ENCODE measurements around the gene ARSG.

DNA sequence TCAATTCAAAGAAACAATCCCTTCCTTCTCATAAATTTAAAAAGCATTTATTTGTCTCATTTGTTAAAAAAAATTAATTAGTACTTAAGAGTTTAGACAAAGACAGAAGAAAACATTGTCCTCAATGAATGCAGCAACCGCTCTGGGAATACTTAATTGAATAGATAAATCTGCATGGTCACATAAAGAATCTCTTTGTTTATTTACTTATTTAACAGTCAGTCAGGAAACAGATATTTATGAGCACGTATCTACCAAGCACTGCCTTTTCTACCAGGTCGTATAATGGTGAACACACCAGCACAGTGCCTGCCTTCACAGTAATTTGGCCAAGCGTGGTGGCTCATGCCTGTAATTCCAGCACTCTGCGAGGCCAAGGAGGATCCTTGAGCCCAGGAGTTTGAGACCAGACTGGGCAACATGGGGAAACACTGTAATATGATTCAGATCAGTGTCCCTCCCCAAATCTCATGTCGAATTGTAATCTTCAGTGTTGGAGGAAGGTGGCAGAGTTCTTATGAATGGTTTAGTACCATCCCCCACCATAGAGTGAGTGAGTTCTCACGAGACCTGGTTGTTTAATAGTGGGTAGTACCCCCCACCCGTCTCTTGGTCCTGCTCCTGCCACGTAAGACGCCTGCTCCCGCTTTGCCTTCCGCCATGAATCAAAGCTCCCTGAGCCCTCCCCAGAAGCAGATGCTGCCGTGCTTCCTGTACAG lies 157.9 kb downstream of the ARSG start:
- TF ChIP-seq FOS (IDR thresholded peaks at IDR 0.05; ENCODE audit: low read depth, low read length) (no peak), CTCF (conservative IDR thresholded peaks at IDR 0.05; ENCODE audit: low read depth, low read length) (no peak), MAZ (IDR thresholded peaks at IDR 0.05; ENCODE audit: borderline replicate concordance, low read depth, low read length) (no peak)
- TF ChIP-seq, protein P1, sequence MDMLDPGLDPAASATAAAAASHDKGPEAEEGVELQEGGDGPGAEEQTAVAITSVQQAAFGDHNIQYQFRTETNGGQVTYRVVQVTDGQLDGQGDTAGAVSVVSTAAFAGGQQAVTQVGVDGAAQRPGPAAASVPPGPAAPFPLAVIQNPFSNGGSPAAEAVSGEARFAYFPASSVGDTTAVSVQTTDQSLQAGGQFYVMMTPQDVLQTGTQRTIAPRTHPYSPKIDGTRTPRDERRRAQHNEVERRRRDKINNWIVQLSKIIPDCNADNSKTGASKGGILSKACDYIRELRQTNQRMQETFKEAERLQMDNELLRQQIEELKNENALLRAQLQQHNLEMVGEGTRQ (IDR thresholded peaks at IDR 0.05; ENCODE audit: low read depth, low read length): no peak

All from IMR-90 (cell line).